ENCODE results near the gene PARD6A.
"Not testable (repeated sequence)": the region's sequence is repeated elsewhere in the genome, so short reads cannot be mapped to it uniquely, and the experiment has no call there.

PARD6A gene

GRCh38 chr16:67685388-67686112 is 24.8 kb downstream of the PARD6A start:
- DNase-seq, result no peak

DNA sequence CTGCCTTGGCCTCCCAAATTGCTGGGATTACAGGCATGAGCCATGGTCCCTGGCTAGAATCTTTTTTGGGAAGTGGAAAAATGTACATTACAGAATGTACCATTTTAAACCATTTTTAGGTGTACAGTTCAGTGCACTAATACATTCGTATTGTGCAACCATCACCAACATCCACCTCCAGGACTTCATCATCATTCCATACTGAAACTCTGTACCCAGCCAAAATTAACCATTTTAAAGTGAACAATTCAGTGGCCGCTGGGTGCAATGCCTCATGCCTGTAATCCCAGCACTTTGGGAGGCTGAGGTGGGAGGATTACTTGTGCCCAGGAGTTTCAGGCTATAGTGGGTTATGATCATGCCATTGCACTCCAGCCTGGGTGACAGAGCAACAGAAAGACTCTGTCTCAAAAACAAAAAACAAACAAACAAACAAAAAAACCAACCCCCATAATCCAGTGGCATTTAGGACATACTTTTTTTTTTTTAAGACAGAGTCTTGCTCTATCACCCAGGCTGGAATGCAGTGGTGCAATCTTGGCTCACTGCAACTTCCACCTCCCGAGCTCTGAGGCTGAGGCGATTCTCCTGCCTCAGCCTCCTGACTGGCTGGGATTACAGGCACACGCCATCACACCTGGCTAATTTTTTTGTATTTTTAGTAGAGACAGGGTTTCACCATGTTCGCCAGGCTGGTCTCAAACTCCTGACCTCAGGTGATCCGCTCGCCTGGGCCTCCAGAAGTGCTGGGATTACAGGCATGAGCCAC is 32.9 kb downstream of the PARD6A start:
- not testable (repeated sequence) for DNase-seq

- DNase-seq, result no peak
Measured at GRCh38 chr16:67694611-67695010, 33.9 kb downstream of the PARD6A start.

DNA sequence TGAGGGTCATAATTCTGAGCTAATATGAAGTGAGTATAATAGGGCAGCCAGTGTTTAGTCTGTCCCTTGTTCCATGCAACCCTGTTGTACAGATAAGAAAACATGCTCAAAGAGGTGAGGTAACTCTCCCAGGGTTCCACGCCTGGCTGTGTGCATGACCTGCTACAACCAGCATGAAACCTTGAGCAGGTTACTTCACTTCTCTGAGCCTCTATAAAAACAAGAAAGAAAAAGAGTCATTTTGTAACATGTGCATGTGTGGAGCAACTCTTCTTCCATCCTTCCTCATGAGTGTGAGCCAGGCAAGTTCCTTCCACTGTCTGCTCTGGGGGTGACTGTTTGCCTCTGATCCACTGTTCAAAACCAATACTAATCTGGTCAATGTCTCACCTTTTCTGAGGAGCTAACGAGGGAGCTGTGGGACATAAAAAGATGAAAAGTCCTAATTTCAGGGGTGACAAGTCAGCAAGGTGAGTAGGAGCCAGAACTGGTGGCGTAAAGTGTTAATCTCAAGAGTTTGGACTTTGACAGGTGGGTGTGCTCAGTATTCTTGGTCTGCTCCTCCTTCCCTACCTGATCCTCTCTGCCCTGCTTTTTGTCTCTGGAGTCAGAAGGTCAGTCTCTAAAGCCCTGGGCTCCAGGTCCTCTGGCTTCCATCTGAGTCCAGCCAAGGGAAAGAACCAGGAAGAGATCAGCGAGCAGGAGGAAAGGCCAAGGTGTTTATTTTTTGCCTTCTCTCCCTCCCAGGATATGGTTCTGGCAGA is 36.8 kb downstream of the PARD6A start:
- DNase-seq, result no peak

GRCh38 chr16:67699265-67699664 is 38.5 kb downstream of the PARD6A start:
- no peak for DNase-seq

DNA sequence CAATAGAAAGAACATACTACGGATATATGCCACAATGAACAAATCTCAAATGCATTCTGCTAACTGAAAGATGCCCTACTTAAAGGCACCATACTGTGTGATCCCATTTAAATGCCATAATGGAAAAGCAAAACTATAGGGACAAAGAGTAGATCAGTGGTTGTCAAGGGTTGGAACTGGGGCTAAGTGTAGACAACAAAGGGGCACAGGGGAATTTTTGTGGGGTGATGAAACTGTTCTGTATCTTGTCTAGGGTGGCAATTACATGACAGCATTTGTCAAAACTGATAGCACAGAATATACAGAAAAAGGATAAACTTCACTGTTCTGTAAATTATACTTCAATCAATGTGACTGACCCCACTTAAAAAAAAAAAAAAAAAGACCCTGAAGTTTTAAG is 40.7 kb downstream of the PARD6A start:
- DNase-seq, result no peak

GRCh38 chr16:67702130-67702529 is 41.4 kb downstream of the PARD6A start:
- no peak for DNase-seq

DNA sequence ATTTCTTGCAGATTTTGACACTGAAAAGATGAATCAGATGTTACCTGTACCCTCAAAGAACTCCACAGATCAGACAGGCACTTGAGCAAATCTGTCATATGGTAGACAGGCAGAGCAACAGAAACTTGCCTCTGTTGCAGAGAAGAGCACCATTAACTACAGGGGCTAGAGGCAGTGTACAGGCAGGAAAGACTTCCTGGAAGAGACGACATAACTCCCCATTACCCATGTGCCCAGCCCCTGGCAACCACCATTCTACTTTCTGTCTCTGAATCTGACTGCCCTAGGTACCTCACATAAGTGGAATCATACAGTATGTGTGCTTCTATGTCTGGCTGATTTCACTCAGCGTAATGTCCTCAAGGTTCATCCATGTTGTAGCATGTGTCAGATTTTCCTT is 42.9 kb downstream of the PARD6A start:
- no peak for DNase-seq

GRCh38 chr16:67704110-67704509 is 43.4 kb downstream of the PARD6A start:
- no peak for DNase-seq

- DNase-seq, result no peak
Measured at GRCh38 chr16:67707210-67707609, 46.5 kb downstream of the PARD6A start.

- DNase-seq, result no peak
Measured at GRCh38 chr16:67707790-67708189, 47.0 kb downstream of the PARD6A start.

- DNase-seq, result no peak
Measured at GRCh38 chr16:67708368-67708771, 47.6 kb downstream of the PARD6A start.

GRCh38 chr16:67709050-67709449 is 48.3 kb downstream of the PARD6A start:
- DNase-seq, result no peak

- no peak for DNase-seq
Measured at GRCh38 chr16:67710607-67711006, 49.8 kb downstream of the PARD6A start.

Measured in right kidney (tissue), 1 donor.